ENCODE measurements around the gene MYOM1. TPM values are rescaled to one million over a fixed set of nuclear protein-coding genes. Genes with fewer than 3 reads are reported as not detected.
"Not testable (repeated sequence)": the region's sequence is repeated elsewhere in the genome, so short reads cannot be mapped to it uniquely, and the experiment has no call there.

Gene MYOM1
- total and polyA plus RNA-seq, 7 donors: 3.3 to 37.7 (median 17.3) TPM

GRCh38 chr18:3054214-3054613 lies 165.6 kb downstream of the MYOM1 start:
- Histone ChIP-seq H3K4me1 (no peaks in the 10 kb centered on the region), H3K36me3 (no peaks in the 10 kb centered on the region)

DNA sequence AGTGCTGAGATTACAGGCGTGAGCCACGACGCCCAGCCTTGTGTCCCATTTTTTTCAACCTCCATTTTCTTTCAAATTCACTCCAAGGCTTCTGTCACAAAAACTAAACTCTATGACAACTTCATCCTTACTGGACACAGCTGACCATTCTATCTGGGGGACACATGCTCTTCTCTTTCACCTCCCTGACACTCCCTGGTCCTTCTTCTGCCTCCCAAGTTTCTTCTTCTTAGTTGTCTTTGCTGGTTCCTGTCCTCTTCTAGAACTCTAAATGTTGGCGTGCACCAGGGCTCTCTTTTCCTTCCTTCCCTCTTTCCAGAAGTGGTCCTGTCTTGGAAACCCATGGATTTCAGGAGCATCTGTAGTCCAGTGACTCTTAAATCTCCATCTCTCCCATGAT lies 166.7 kb downstream of the MYOM1 start:
- Histone ChIP-seq H3K9me3 (no peaks in the 10 kb centered on the region), H3K27me3 (no peaks in the 10 kb centered on the region), H3K4me1 (no peaks in the 10 kb centered on the region), H3K27ac (no peak overlapping the region), H3K4me3 (no peak overlapping the region), H3K36me3 (no peaks in the 10 kb centered on the region)
- no peak for TF ChIP-seq EP300 (IDR thresholded peaks at IDR 0.05)
- TF ChIP-seq, protein P1, sequence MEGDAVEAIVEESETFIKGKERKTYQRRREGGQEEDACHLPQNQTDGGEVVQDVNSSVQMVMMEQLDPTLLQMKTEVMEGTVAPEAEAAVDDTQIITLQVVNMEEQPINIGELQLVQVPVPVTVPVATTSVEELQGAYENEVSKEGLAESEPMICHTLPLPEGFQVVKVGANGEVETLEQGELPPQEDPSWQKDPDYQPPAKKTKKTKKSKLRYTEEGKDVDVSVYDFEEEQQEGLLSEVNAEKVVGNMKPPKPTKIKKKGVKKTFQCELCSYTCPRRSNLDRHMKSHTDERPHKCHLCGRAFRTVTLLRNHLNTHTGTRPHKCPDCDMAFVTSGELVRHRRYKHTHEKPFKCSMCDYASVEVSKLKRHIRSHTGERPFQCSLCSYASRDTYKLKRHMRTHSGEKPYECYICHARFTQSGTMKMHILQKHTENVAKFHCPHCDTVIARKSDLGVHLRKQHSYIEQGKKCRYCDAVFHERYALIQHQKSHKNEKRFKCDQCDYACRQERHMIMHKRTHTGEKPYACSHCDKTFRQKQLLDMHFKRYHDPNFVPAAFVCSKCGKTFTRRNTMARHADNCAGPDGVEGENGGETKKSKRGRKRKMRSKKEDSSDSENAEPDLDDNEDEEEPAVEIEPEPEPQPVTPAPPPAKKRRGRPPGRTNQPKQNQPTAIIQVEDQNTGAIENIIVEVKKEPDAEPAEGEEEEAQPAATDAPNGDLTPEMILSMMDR (IDR thresholded peaks at IDR 0.05): no peak
- no peak for TF ChIP-seq POLR2AphosphoS5 (IDR thresholded peaks at IDR 0.05)
- no peak for TF ChIP-seq POLR2A (IDR thresholded peaks at IDR 0.05)
- intact Hi-C loops (cut with DNase I): no loop called here
- 97% methylated on average over 4 of the region's 4 CpGs for WGBS, 2 donors
- no peak for DNase-seq

More at GRCh38 chr18:3054214-3054613, 165.6 kb downstream of the MYOM1 start:
- no peak overlapping the region for H3K4me3 ChIP-seq
- no peak for DNase-seq
- TF ChIP-seq POLR2A (IDR thresholded peaks at IDR 0.05): no peak
- TF ChIP-seq POLR2AphosphoS5 (IDR thresholded peaks at IDR 0.05): no peak
- no peak for TF ChIP-seq EP300 (IDR thresholded peaks at IDR 0.05)
- TF ChIP-seq, protein P1 (IDR thresholded peaks at IDR 0.05): no peak
- no peak overlapping the region for H3K27ac ChIP-seq
- no peaks in the 10 kb centered on the region for H3K9me3 ChIP-seq
- WGBS, 2 donors: 97% methylated on average over 6 of the region's 6 CpGs
- intact Hi-C loops (cut with DNase I): no loop called here
- H3K27me3 ChIP-seq: no peaks in the 10 kb centered on the region

DNA sequence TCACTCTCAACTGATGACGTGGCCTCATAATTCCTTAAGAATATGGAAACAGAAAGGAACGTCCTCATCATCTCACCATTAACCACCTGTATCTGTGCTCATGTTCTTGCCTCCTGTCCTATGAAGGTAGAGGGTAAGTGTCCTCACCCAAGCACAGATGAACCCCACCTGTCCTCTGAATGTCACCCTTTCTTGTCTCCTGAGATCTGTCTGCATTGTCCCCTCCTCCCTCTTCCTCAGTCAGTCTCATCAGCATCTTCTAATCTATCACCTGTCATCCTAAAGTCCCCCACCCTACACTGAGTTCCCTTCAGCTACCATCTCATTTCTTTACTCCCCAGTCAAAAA lies 167.4 kb downstream of the MYOM1 start:
- intact Hi-C loops (cut with DNase I): no loop called here
- no peaks in the 10 kb centered on the region for H3K27me3 ChIP-seq
- no peaks in the 10 kb centered on the region for H3K36me3 ChIP-seq
- H3K4me1 ChIP-seq: no peaks in the 10 kb centered on the region
- 13 to 42% methylated on average over 2 of the region's 2 CpGs for WGBS, 2 donors
- TF ChIP-seq EP300 (IDR thresholded peaks at IDR 0.05) (no peak), POLR2A (IDR thresholded peaks at IDR 0.05) (no peak), POLR2AphosphoS5 (IDR thresholded peaks at IDR 0.05) (no peak)
- TF ChIP-seq, protein P1 (IDR thresholded peaks at IDR 0.05): no peak
- H3K9me3 ChIP-seq: no peaks in the 10 kb centered on the region
- DNase-seq: no peak
- no peak overlapping the region for H3K27ac ChIP-seq
- no peak overlapping the region for H3K4me3 ChIP-seq

- no peak for DNase-seq
- TF ChIP-seq, protein P1 (IDR thresholded peaks at IDR 0.05): no peak
- WGBS, 2 donors: 14 to 57% methylated on average over 8 of the region's 8 CpGs
- Histone ChIP-seq H3K4me1 (no peaks in the 10 kb centered on the region), H3K9me3 (no peaks in the 10 kb centered on the region), H3K4me3 (no peak overlapping the region), H3K27me3 (no peaks in the 10 kb centered on the region), H3K27ac (no peak overlapping the region), H3K36me3 (no peaks in the 10 kb centered on the region)
- intact Hi-C loops (cut with DNase I): no loop called here
Observed at GRCh38 chr18:3051718-3052410, 167.9 kb downstream of the MYOM1 start.

- H3K36me3 ChIP-seq; H3K27me3 ChIP-seq; H3K9me3 ChIP-seq; H3K4me3 ChIP-seq; H3K4me1 ChIP-seq; DNase-seq; H3K27ac ChIP-seq; intact Hi-C loops (cut with DNase I): not testable (repeated sequence)
- 80 to 92% methylated on average over 3 to 5 of the region's 8 CpGs for WGBS, 2 donors
Observed at GRCh38 chr18:3049897-3050454, 169.8 kb downstream of the MYOM1 start.

All from sigmoid colon (tissue), 7 donors.